CD14-positive monocyte (primary cell): ENCODE measurements around the gene SLC6A6. TPM values are rescaled to one million over a fixed set of nuclear protein-coding genes. Genes with fewer than 3 reads are reported as not detected.
A peak's percentile ranks its signal among the peaks of the same experiment; 100 is the strongest.

Experiments
- DNase-seq, 3 donors: peaks; one replicate each; pipeline ENCODE4 v3.0.0-alpha.2; 2011 to 2022
- H2AFZ ChIP-seq: 2 replicates; pipeline ENCODE4 v1.6.0; 2012; ENCODE audit warnings: mild to moderate bottlenecking, low read depth, low read length, inconsistent platforms; ENCODE audit not compliant: insufficient read depth, poor library complexity, severe bottlenecking
- H3K27ac ChIP-seq, 2 donors: 1 replicate in 1 of 2; 2 replicates in 1 of 2; pipeline ENCODE4 v1.5.1; 2012 to 2013; ENCODE audit warnings: low read length in 2 of 2, control low read depth in 1 of 2, inconsistent platforms in 1 of 2, low read depth in 1 of 2, mild to moderate bottlenecking in 1 of 2
- H3K27me3 ChIP-seq, 2 donors: one replicate each; pipeline versions ENCODE4 v1.6.0 to v1.6.1; 2011 to 2013; ENCODE audit warnings: low read length in 2 of 2; ENCODE audit not compliant: control insufficient read depth in 2 of 2, insufficient read depth in 2 of 2
- H3K36me3 ChIP-seq, 2 donors: replicated peaks in 1 of 2; 1 replicate in 1 of 2; 2 replicates in 1 of 2; pipeline versions ENCODE4 v1.5.1 to v1.6.1; 2012 to 2013; ENCODE audit warnings: low read length in 2 of 2, control low read depth in 1 of 2, inconsistent platforms in 1 of 2, mild to moderate bottlenecking in 1 of 2; ENCODE audit not compliant: insufficient read depth in 2 of 2, control insufficient read depth in 1 of 2
- H3K4me1 ChIP-seq, 2 donors: 1 replicate in 1 of 2; 2 replicates in 1 of 2; pipeline versions ENCODE4 v1.5.1 to v1.6.1; 2012 to 2013; ENCODE audit warnings: low read length in 2 of 2, control low read depth in 1 of 2, inconsistent platforms in 1 of 2, mild to moderate bottlenecking in 1 of 2, moderate library complexity in 1 of 2; ENCODE audit not compliant: insufficient read depth in 2 of 2, control insufficient read depth in 1 of 2
- H3K4me2 ChIP-seq: replicated peaks from 2 replicates; pipeline ENCODE3; 2012; ENCODE audit warnings: low read length, moderate library complexity, mild to moderate bottlenecking; ENCODE audit not compliant: poor library complexity, severe bottlenecking; ENCODE audit errors: extremely low read depth
- H3K4me3 ChIP-seq, 3 experiments: fragments of 200-600 bp in 1 of 3; sonication (generic) in 1 of 3; replicated peaks in 1 of 3; 1 replicate in 2 of 3; 2 replicates in 1 of 3; pipeline ENCODE4 v1.5.1; 2011 to 2013; ENCODE audit warnings: low read length in 3 of 3, mild to moderate bottlenecking in 3 of 3, control low read depth in 2 of 3, low read depth in 2 of 3, inconsistent platforms in 1 of 3, moderate library complexity in 1 of 3
- H3K79me2 ChIP-seq: 2 replicates; pipeline ENCODE4 v1.6.0; 2012; ENCODE audit warnings: mild to moderate bottlenecking, control low read depth, inconsistent platforms, low read length, moderate library complexity; ENCODE audit not compliant: insufficient read depth
- H3K9ac ChIP-seq: 2 replicates; pipeline ENCODE4 v1.6.0; 2017; ENCODE audit warnings: low read length, mild to moderate bottlenecking; ENCODE audit not compliant: insufficient read depth, poor library complexity, severe bottlenecking
- H3K9me3 ChIP-seq, 2 donors: replicated peaks in 1 of 2; 1 replicate in 1 of 2; 2 replicates in 1 of 2; pipeline versions ENCODE4 v1.5.1 to v1.6.1; 2012 to 2013; ENCODE audit warnings: low read length in 2 of 2, control low read depth in 1 of 2; ENCODE audit not compliant: control insufficient read depth in 1 of 2, insufficient read depth in 1 of 2
- H4K20me1 ChIP-seq: 2 replicates; pipeline ENCODE4 v1.6.0; 2012; ENCODE audit warnings: mild to moderate bottlenecking, low read length, control low read depth, moderate library complexity; ENCODE audit not compliant: insufficient read depth
- H3K27ac Mint-ChIP-seq, 7 donors: one replicate each; pipeline ENCODE4 v1.8.0; 2020; ENCODE audit warnings: mild to moderate bottlenecking in 7 of 7, mixed read lengths in 7 of 7, moderate library complexity in 6 of 7, inconsistent platforms in 2 of 7
- H3K27me3 Mint-ChIP-seq, 3 donors: one replicate each; pipeline ENCODE4 v1.8.0; 2021 to 2022; ENCODE audit warnings: low read depth in 3 of 3, mild to moderate bottlenecking in 3 of 3, mixed read lengths in 3 of 3, moderate library complexity in 3 of 3, inconsistent platforms in 1 of 3
- H3K36me3 Mint-ChIP-seq, 2 donors: one replicate each; pipeline ENCODE4 v1.8.0; 2020; ENCODE audit warnings: mixed read lengths in 2 of 2, inconsistent platforms in 1 of 2, mild to moderate bottlenecking in 1 of 2
- H3K4me1 Mint-ChIP-seq: one replicate; pipeline ENCODE4 v1.8.0; 2020; ENCODE audit warnings: mild to moderate bottlenecking, mixed read lengths
- H3K4me3 Mint-ChIP-seq, 2 donors: one replicate each; pipeline ENCODE4 v1.8.0; 2020; ENCODE audit warnings: mild to moderate bottlenecking in 2 of 2, mixed read lengths in 2 of 2, moderate library complexity in 1 of 2
- H3K9me3 Mint-ChIP-seq, 7 donors: one replicate each; pipeline ENCODE4 v1.8.0; 2020 to 2022; ENCODE audit warnings: mixed read lengths in 7 of 7, mild to moderate bottlenecking in 6 of 7, moderate library complexity in 6 of 7, inconsistent platforms in 2 of 7
- CTCF ChIP-seq: fragments of 200-600 bp; IDR thresholded peaks from one replicate; pipeline ENCODE4 v1.8.0; 2022; ENCODE audit warnings: antibody characterized with exemption, mild to moderate bottlenecking
- WGBS: methylation state at CpG from one replicate; pipeline ENCODE4 v1.1.5; 2013; ENCODE audit warnings: missing lambda C conversion rate; ENCODE audit not compliant: insufficient coverage; 5-methylcytosine and 5-hydroxymethylcytosine counted together
- intact Hi-C, 2 donors: fragments of 100-400 bp; cut with micrococcal nuclease; formaldehyde crosslinking; loops; one replicate each; pipeline versions ENCODE4 v1.15.0 to v1.15.1; 2023
- polyA plus RNA-seq, 3 donors: library from polyadenylated mRNA; depleted of rRNA in 1 of 3; unstranded in 2 of 3; stranded (reverse) in 1 of 3; fragments of 300-500 nt in 2 of 3; fragments of >200 nt in 1 of 3; fragmentation: Illumina TruSeq in 2 of 3; gene quantifications; 1 replicate in 2 of 3; 2 replicates in 1 of 3; pipeline ENCODE4 v1.2.3, GENCODE V29; 2012 to 2021

SLC6A6 gene
- polyA plus RNA-seq, 3 donors, result 18.4 to 136 (median 24.5) TPM

- no peaks in the 10 kb centered on the region for H3K9me3 ChIP-seq
- H3K4me2 ChIP-seq, result no peak overlapping the region
- peaks cover 94 to 98% of the 10 kb centered on the region in 2 donors for H3K36me3 Mint-ChIP-seq
- H3K27ac ChIP-seq, result peak overlapping the region in 1 of 2 donors; percentile 48
- H3K79me2 ChIP-seq, result no peaks in the 10 kb centered on the region
- peaks cover 95 to 100% of the 10 kb centered on the region in 2 donors for H3K36me3 ChIP-seq
- no peak overlapping the region for H3K4me3 ChIP-seq
- H3K27me3 ChIP-seq, result no peaks in the 10 kb centered on the region
- peak overlapping the region in 3 of 7 donors; percentile 40 to 79 (median 46) for H3K27ac Mint-ChIP-seq
- no peak overlapping the region for H2AFZ ChIP-seq
- intact Hi-C loops, result no loop called here
- no peak for DNase-seq
- H3K4me1 ChIP-seq, result no peaks in the 10 kb centered on the region
- H3K27me3 Mint-ChIP-seq, result peaks cover 0 to 2% (median 0%) of the 10 kb centered on the region in 3 donors
- no peak overlapping the region for H3K9ac ChIP-seq
- no peak overlapping the region for H3K4me3 Mint-ChIP-seq
- WGBS, result 66% methylated on average over 3 of the region's 5 CpGs
- peaks cover 96% of the 10 kb centered on the region for H4K20me1 ChIP-seq
- peaks cover 0 to 2% (median 0%) of the 10 kb centered on the region in 7 donors for H3K9me3 Mint-ChIP-seq
- peaks cover 9% of the 10 kb centered on the region for H3K4me1 Mint-ChIP-seq
- TF ChIP-seq CTCF, result no peak
These were observed 61.7 kb downstream of the SLC6A6 start for GRCh38 chr3:14464141-14464465.

GRCh38 chr3:14464521-14464920, 62.1 kb downstream of the SLC6A6 start:
- H3K36me3 Mint-ChIP-seq, result peaks cover 93 to 98% of the 10 kb centered on the region in 2 donors
- intact Hi-C loops, result no loop called here
- H3K27me3 Mint-ChIP-seq, result peaks cover 0 to 2% (median 0%) of the 10 kb centered on the region in 3 donors
- H3K4me3 ChIP-seq, result no peak overlapping the region
- no peak overlapping the region for H3K4me2 ChIP-seq
- H4K20me1 ChIP-seq, result peaks cover 96% of the 10 kb centered on the region
- no peak overlapping the region for H2AFZ ChIP-seq
- no peak for TF ChIP-seq CTCF
- H3K4me3 Mint-ChIP-seq, result no peak overlapping the region
- H3K36me3 ChIP-seq, result peaks cover 95 to 100% of the 10 kb centered on the region in 2 donors
- no peaks in the 10 kb centered on the region for H3K4me1 ChIP-seq
- H3K9ac ChIP-seq, result no peak overlapping the region
- WGBS, result 100% methylated on average over 2 of the region's 4 CpGs
- H3K4me1 Mint-ChIP-seq, result peaks cover 9% of the 10 kb centered on the region
- no peaks in the 10 kb centered on the region for H3K9me3 ChIP-seq
- H3K9me3 Mint-ChIP-seq, result peaks cover 0 to 2% (median 0%) of the 10 kb centered on the region in 7 donors
- DNase-seq, result no peak
- H3K27me3 ChIP-seq, result no peaks in the 10 kb centered on the region
- peak overlapping the region in 3 of 7 donors; percentile 73 to 80 (median 79) for H3K27ac Mint-ChIP-seq
- H3K79me2 ChIP-seq, result no peaks in the 10 kb centered on the region
- peak overlapping the region in 1 of 2 donors; percentile 48 for H3K27ac ChIP-seq
